GM18909 (cell line): ENCODE data around the gene MYF5.

Source experiments
- ATAC-seq: cut with Tn5 transposase; IDR thresholded peaks from one replicate; pipeline ENCODE4 v1.9.1; 2021; ENCODE audit warnings: mild to moderate bottlenecking; ENCODE audit not compliant: unreplicated experiment, poor library complexity

The MYF5 gene

DNA sequence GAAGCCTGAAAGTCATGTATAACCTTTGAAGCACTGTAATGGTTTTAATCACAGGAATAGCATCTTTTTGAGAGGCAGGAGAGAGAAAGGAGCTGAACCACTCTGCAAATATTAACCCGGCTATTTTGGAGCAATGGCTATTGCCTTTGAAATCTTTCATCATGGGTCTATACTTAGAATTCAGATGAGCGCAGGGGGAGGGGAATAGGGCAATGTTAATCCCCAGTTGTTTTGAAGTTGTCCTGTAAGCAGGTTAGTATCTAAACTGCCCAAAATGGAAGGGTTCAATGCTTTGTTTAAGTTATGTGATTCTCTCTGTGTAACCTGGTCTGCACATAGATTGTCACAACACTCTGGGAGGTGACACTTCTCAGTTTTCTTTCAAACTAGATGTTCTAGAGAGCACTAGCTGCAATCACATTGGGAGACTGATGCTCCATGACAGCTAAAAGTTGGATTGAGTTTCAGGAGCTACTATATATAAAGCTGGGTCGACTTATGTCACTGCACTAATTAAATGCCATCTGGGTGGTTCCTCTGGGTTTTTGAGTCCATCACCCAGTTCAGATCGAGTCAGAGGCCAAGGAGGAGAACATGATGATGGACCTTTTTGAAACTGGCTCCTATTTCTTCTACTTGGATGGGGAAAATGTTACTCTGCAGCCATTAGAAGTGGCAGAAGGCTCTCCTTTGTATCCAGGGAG lies 9.4 kb upstream of the MYF5 start, which contains the start of gene MYF6:
Gene MYF6, plus strand, starts transcription at position 509 of the 704 bp plus-strand sequence. Its CDS starts 86 bp downstream, at position 595.
- no peak for ATAC-seq

DNA sequence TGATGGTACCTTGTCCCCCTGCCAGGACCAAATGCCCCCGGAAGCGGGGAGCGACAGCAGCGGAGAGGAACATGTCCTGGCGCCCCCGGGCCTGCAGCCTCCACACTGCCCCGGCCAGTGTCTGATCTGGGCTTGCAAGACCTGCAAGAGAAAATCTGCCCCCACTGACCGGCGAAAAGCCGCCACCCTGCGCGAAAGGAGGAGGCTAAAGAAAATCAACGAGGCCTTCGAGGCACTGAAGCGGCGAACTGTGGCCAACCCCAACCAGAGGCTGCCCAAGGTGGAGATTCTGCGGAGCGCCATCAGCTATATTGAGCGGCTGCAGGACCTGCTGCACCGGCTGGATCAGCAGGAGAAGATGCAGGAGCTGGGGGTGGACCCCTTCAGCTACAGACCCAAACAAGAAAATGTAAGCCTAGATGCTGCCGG lies 8.9 kb upstream of the MYF5 start:
- ATAC-seq = peak; percentile 1

DNA sequence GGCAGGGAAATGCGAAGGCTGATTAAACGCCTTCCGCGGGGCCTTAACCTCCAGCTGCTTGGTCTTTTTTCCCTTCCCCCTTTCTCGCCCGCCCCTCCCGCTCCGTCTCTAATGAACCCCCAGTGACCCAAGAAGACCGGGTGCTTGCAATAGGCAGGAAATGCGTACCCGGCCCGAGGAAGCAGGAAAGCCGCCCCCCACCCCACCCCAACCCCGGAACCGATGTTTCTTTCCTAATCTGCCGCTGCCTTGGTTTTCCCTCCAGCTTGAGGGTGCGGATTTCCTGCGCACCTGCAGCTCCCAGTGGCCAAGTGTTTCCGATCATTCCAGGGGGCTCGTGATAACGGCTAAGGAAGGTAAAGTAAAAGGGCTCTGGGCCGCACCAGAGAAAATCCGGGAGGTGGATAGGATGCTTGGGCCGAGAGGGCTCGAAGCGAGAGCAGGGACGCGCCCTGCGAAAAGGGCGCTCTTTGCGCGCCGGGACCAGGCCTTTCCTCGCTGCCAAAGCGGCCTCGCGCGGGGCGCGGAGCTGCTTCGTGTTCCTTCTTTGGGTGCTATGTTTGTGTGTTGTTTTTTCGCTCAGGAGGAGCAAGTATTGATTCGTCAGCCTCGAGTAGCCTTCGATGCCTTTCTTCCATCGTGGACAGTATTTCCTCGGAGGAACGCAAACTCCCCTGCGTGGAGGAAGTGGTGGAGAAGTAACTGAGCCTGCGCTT lies 8.3 kb upstream of the MYF5 start:
- peak; percentile 41 for ATAC-seq

DNA sequence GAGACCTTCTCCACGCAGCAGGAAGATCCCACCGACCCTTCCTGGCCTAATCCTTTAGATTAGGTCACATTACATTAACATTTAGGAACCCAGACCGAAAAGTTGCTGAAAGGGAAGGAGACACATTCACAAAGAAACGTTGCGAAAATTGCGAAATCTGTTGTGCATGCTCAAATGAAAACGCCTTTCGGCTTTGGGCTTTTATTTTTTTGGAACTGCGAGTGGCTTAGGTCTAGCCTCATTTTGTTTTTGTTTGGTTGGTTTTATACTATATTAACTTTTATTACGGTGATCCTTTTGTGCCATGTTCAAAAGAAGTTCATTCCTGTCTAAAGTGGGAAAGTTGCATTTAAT lies 7.8 kb upstream of the MYF5 start:
- ATAC-seq = no peak

DNA sequence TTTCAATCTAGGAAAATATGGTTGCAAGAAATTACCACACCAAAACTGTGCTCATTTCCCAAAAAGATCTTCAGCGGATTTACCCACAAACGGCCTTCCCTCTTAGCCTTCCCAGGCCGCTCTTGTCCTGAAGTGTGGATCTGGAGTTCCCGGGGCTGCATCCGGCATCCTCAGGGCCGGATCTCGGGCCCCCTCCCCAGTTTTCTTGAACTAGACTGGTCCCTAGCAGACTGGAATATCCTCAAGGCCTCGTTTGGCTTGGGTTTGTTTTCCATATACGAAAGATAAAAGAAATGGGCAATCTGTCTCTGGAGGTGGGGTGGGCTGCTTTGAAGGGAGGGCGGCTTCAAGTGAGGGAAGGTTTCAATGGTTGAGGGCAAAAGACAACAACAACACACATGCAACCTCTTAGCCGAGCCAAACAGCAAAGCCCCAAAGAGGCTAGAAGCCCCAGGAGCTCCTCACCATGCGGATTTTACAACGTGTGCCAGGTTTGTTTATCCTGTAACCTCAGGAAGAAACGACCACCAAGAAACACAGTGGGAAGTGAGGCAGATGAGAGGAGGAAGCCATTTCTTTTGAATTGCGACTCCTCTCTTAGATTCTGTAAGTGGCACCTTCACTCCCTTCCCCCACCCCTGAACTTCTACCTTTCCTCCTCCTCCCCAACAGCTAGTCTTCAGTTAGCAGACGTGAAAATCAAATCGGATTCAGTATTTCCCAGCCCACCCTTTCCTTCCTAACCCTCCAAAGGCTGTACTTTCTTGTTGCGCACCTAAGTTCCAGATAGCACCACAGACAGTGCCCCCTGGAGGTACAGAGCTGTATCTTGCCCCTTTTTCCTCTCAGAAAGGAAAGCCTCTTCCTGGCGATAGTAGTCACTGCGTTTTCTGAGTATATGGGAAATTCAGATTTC lies 6.6 kb upstream of the MYF5 start:
- peak; percentile 70 for ATAC-seq

DNA sequence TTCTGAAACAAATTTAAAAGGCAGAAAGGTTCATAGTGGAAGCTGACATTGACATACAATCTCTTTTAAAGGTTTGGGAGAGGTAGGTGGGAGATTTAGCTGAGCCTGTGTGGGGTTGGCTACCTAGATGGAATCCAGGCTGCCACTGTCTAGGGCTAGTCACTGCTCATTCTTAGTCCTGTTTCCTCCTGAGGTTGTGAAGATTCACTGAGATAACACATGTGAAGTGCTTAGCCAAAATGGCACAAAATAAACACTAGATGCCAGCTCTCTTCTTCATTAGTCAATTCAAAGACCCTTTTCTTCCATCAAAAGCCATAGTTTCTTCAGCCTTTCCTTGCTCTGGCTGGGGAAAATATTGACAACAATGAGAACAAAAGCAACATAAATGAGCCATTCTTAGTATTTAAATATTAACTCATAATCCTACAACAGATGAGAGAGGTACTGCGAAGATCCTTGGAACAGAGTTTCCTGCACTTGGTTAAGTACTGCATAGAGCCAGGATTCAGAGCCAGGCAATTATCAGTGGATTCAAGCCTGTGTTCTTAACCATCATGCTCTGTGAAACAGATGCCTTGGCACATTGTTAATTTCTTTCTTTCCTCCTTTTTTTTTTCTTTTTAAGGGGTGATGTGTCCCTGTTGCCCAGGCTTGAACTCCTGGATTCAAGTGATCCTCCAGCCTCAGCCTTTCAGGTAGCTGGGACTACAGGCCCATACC lies 5.8 kb upstream of the MYF5 start:
- ATAC-seq = peak; percentile 29

DNA sequence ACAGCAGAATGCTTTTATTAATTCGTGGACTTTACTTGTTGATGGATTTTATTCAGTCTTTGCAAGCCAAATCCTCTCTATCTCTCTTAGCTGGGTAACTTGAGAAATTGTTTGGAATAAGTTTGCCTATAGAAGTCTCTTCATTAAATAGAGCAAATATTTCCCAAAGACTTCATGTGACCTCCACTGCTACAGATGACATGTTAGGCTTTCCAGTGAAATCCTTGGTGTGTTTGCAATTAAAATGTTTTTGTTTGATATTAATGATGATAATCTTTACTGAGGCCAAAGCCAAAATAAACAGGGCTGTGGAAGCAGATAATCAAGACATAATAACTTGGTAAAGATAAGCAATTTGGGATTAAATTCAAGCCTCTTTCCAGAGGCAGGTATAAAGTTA lies 4.8 kb upstream of the MYF5 start:
- ATAC-seq = no peak

DNA sequence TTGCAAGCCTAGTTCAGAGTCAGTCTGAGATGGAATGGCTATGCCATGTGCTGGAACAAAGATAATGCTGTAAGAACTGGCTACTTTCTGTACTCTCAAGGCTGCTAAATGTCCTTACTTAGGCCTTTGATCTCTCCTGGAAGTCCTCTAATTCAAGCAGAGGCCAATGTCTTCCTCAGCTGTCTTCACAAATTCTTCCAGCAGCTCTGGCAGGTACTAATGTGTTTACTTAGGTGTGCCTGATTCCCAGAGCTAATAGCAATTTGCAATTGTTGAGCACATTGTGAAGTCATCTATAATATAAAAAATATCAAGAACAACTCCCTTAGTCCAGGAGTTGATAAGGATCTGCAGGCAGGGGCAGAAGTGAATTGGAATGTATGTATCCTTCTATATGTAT lies 3.8 kb upstream of the MYF5 start:
- no peak for ATAC-seq

DNA sequence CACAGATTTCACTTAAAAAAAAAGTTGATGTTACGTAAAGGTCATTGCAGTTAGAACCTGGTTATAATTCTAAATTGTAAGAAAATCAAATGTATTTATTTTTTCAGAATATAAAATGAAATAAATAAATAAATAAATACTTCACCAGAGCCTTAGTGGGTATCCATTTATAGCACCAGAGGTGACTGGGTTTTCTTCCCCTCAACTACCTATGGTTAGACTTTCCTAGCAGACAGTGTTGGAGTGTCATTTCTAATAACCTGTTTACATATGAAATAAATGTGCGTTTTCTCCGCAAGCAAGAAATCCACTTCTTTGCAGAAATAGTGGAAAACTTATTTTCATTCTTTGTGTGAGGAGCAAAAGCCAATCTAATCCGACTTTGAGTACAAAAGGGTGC lies 3.3 kb upstream of the MYF5 start:
- ATAC-seq = no peak

DNA sequence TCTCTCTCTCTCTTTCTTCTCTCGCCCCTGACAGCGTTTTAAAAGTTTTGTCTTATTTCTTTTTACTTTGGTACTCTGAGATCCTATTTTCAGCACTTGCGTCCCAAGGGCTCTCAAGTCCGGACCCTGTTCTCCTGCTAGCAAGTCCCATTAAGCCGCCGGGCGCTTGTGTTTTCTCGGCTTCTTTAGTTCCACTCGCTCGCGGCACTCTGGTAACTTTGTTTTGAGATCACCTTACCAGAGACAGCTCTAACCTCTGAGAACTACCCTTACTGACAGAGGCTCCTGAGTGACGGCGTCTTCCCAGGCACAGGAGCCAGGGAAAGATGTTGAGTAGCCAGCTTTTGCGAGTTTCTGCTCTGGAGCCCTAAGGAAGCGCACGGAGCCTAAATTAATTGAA lies 2.7 kb upstream of the MYF5 start:
- ATAC-seq = no peak

DNA sequence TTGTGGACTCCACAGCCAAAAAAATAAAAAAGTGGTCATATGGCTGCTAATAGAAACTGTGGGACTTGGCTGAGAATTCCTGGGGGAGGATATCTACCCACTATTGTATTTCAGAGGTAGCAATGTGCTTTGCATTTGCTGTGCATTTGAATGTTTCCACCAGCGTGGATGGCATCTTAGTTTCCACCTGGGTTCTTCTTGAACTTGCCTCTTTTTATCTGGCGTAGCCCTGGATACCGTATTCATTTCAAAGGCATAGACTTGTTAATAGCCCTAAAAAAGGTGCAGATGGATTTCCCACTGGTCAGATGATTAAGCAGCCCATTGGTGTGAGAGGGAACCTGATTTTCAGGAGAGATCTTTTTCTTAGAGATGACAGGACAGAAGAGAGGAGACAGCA lies 1.9 kb upstream of the MYF5 start:
- no peak for ATAC-seq

DNA sequence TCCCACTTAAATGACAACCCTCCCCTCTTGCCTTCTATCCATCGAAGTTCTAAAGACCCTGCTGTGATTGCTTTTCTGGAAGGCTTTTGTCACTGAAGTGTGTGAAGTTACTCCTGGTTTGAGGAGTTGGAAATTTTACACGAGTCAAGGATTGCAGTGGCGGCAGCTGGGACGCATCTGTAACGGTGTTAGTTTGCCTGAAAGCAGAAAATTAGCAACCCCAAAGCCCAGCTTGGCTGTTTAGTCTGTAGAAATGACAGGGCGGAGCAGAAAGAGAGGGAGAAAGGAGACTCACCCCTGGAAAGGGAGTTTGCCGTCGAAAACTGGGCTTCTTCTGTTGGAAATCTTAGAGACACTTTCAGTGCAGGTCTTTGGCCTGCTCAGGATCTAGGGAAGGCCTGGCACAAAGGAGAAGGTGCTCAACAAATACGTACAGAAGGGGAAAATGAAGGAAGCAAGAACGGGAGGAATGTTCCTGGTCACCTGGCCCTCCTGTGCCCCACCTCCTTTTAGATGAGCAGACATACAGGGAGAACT lies 931 bp upstream of the MYF5 start:
- ATAC-seq = no peak

DNA sequence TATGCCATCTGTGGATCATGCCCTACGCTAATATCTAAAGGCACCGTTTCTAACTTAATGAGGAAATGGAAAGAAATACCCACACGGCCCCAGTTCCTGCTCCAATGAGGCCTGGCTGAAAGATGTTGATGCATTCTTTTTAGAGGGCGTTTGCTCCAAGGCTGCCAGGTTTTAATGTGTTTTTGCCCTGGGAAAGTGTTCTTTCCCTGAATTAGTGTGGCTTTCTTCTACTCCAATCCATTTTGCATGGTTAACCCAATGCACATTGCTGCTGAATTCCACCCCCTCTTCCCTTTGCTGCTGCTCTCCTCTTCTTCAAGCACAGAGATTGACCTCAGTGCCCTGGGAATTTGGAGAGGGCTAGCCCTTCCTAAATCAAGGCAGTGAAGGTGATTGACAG lies 1.1 kb downstream of the MYF5 start:
- ATAC-seq = no peak

DNA sequence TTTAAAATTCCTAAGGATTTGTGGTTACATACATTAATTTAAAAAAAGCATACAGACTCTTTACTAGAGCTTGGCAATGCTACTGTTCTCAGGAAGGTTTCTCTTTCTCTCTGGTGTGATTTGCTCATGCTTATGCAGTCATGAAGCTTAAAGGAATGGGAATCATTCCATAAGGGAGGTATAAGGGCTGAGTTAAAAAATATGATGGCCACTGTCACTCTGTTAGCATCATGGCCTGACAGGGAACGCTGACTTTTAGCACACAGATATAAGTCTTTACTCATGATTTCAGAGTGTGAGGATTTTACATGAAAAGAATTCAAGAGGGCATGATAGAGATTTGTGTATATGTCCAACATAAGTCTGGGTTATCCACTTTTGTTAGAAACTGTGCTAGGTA lies 3.8 kb downstream of the MYF5 start:
- no peak for ATAC-seq

DNA sequence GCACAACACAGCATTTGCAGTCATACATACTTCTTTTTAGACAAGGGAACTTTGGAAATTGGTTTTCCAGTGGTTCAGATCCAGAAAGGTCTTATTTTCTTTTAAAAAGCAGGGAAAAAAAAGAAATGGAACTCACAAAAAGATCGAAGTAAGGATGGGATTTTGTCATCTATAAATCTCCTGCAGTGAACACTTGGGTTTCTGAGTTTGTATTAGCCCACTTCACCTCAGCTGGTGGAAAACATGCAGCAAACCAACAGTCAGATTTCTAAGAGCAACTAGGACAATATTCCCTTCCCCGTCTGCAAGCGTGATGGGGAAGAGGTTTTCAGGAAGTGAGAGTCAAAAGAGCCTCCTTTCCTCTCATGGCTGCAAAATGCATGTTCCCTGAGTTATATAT lies 4.6 kb downstream of the MYF5 start:
- no peak for ATAC-seq

DNA sequence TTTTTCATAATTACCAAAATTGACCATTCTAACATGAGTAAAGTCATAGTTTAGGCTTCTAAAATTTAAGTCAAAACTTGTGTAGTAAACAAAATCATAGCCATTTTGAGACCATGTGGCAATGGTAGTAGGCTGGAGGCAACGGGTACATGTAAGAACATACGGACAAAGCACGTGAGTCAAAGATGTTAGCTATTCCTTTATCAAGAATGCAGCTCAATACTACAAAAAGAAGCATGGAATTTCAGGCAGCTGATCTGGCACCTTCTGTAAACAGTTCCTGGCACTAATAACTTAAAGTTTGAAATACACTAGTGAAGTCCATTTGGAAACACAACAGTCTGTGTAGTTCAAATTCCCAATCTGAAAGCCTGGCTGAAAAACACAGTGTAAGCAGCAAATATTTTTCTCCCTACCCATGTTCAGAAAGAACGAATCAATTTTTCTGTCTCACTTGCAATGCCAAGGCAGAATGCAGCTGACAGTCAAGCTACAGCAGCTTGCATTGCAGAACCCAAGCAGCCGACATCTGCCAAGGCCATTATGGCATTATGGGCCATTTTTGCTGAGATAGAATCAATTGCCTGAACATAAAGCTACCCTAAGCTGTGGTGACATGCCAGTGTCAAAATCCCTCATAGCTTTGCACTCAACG lies 29.3 kb downstream of the MYF5 start:
- no peak for ATAC-seq

DNA sequence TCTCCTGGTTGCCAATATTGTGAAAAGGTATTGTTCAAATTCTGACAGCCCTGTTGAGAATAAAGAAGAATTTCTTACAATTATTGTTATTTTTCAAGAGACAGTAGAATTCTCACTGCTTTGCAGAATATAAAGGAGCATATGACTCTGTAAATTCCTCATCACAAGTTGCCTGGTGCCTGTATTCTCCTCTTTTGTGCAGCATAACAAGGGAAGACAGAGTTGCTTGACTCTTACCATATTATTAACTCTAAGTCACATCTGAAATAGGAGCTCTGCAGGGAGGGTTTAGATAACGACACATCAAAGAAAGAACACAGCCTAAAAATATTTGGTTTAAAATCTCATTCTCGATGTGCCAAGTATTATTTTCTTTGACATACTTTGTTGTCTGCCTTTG lies 31.1 kb downstream of the MYF5 start:
- ATAC-seq = no peak

DNA sequence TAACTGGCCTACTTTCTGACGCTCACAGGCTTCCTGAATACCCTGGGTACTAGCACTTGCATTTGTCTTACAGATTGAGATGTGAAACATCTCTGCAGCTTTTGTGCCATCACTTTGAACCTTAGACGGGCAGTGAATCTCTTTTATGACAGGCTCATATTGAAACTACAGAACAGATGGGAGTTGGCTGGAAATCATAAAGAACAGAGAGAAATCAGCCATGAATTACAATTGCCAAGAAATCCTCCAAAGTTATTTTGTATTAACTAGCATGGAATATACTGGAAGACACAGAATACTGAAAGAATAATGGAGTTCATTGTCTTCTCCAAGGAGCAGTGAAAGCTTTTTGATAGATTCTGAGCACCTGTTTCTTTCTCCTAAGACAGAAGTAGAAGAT lies 32.7 kb downstream of the MYF5 start:
- ATAC-seq = no peak

DNA sequence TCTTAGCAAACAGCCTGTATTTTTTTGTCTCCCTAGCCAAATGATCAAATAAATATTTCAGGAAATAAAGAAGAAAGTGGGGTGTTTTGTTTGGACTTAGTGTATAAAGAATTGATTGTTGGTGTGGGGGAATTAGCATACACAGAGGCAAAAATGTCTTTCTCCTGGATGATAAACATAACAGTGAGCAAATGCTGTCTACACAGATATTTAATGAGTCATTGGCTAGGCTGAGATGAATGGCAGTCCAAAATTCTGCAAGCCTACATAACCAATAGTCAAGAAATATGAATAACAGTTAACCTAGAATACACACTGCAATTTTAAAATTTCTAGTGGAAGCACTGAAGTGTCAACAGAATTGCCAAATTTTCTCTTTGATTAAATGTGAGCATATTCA lies 35.8 kb downstream of the MYF5 start:
- ATAC-seq = no peak

DNA sequence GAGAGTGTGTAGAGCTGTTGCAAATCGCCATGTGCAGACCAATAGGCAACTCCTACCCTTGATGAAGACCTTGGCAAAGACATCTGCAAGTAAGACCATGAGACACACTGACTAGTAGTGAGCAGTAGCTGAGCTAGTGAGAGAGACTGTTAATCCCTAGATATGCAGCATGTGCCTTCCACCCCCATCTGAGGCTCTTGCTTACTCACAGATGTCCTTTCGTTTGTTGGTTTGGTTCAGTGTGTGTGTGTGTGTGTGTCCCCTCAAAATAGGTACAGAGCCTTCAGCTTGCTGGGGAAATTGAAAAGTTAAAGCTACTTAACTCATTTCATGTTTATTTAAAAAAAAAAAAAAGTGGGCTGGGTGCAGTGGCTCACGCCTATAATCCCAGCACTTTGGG lies 37.6 kb downstream of the MYF5 start:
- ATAC-seq = no peak
